Activated B cell treated with CpG ODN at 0.5 μM for 24 hours (primary cell): Measurements from ENCODE around the gene ANKRD11. TPM values are rescaled to one million over a fixed set of nuclear protein-coding genes. Genes with fewer than 3 reads are reported as not detected.

Experiments used
- ATAC-seq: fragments of 200-7000 bp; cut with Tn5 transposase; one replicate; pipeline ENCODE4 v1.10.0; 2021; ENCODE audit warnings: low read depth, mild to moderate bottlenecking, moderate library complexity
- CTCF ChIA-PET: fragments of 350-600 bp; sonication (Branson Sonifier 250); formaldehyde crosslinking; loops from one replicate; lab custom pipeline; 2021; ENCODE audit warnings: antibody characterized with exemption; lab: Charles Lee
- POLR2A ChIA-PET: fragments of 350-600 bp; sonication (Branson Sonifier 250); formaldehyde crosslinking; loops from one replicate; lab custom pipeline; 2021; ENCODE audit warnings: antibody characterized with exemption; lab: Charles Lee
- DNase-seq: peaks from one replicate; pipeline ENCODE4 v3.0.0; 2022
- H3K27ac Mint-ChIP-seq: one replicate; pipeline ENCODE4 v1.8.0; 2020; ENCODE audit warnings: mixed read lengths
- H3K27me3 Mint-ChIP-seq: one replicate; pipeline ENCODE4 v1.8.0; 2021; ENCODE audit warnings: mixed read lengths
- H3K36me3 Mint-ChIP-seq: one replicate; pipeline ENCODE4 v1.8.0; 2021; ENCODE audit warnings: low read depth, mixed read lengths
- H3K4me1 Mint-ChIP-seq: one replicate; pipeline ENCODE4 v1.8.0; 2021; ENCODE audit warnings: mixed read lengths
- H3K4me3 Mint-ChIP-seq: one replicate; pipeline ENCODE4 v1.8.0; 2020; ENCODE audit warnings: mild to moderate bottlenecking, mixed read lengths
- H3K9me3 Mint-ChIP-seq: one replicate; pipeline ENCODE4 v1.8.0; 2020; ENCODE audit warnings: mixed read lengths
- CTCF ChIP-seq: fragments of 200-600 bp; IDR thresholded peaks from one replicate; pipeline ENCODE4 v1.8.0; 2022; ENCODE audit warnings: antibody characterized with exemption, mild to moderate bottlenecking
- intact Hi-C: fragments of 100-400 bp; cut with micrococcal nuclease; formaldehyde crosslinking; loops from one replicate; pipeline ENCODE4 v1.15.1; 2024
- total RNA-seq: library from RNA; stranded (reverse); gene quantifications from 2 replicates; pipeline ENCODE4 v1.2.3, GENCODE V29; 2022

Gene ANKRD11
- total RNA-seq, 1 donor from 2014 or later = 243 TPM

- Mint-ChIP-seq H3K36me3 (peaks cover 43% of the 10 kb centered on the region), H3K27me3 (no peaks in the 10 kb centered on the region), H3K9me3 (no peaks in the 10 kb centered on the region), H3K4me1 (peaks cover 90% of the 10 kb centered on the region), H3K27ac (peak overlapping the region; percentile 36), H3K4me3 (no peak overlapping the region)
- TF ChIP-seq CTCF = no peak
- CTCF ChIA-PET = interaction anchor here (0.9 to 1.3 kb wide), 2 partner anchors 8 to 48 kb away, joined by 3 read pairs; no protein-coding TSS in a partner anchor
- POLR2A ChIA-PET = interaction anchor here (0.6 to 2.6 kb wide), 2 partner anchors 25 to 491 kb away, joined by 5 to 8 read pairs; no protein-coding TSS in a partner anchor
- intact Hi-C loops = no loop called here
- no peak for ATAC-seq
- DNase-seq = no peak
Measured at GRCh38 chr16:89482817-89483205, 7.5 kb downstream of the ANKRD11 start.

- CTCF ChIA-PET = interaction anchor here (0.9 kb wide), 1 partner anchor 47 kb away, joined by 3 read pairs; no protein-coding TSS in a partner anchor
- intact Hi-C loops = no loop called here
- TF ChIP-seq CTCF = no peak
Measured at GRCh38 chr16:89482150-89482816, 8.1 kb downstream of the ANKRD11 start.

GRCh38 chr16:89481356-89481955, 8.9 kb downstream of the ANKRD11 start:
- ATAC-seq (no peak), DNase-seq (no peak)
- Mint-ChIP-seq H3K27ac (no peak overlapping the region), H3K4me3 (no peak overlapping the region), H3K9me3 (no peaks in the 10 kb centered on the region), H3K4me1 (peaks cover 86% of the 10 kb centered on the region), H3K27me3 (no peaks in the 10 kb centered on the region), H3K36me3 (peaks cover 41% of the 10 kb centered on the region)
- ChIA-PET POLR2A (no interaction called here), CTCF (no interaction called here)
- intact Hi-C loops = no loop called here
- no peak for TF ChIP-seq CTCF

More at GRCh38 chr16:89482150-89482816, 8.1 kb downstream of the ANKRD11 start:
- Mint-ChIP-seq H3K36me3 (peaks cover 42% of the 10 kb centered on the region), H3K4me1 (peaks cover 86% of the 10 kb centered on the region), H3K4me3 (peak overlapping the region; percentile 33), H3K27me3 (no peaks in the 10 kb centered on the region), H3K9me3 (no peaks in the 10 kb centered on the region), H3K27ac (no peak overlapping the region)
- no peak for DNase-seq
- POLR2A ChIA-PET = interaction anchor here (0.6 kb wide), 1 partner anchor 491 kb away, joined by 5 read pairs; no protein-coding TSS in a partner anchor
- ATAC-seq = no peak

- no peak overlapping the region for H3K27ac Mint-ChIP-seq
- ChIA-PET POLR2A (interaction anchor here (4.2 kb wide), 1 partner anchor 10 kb away, joined by 62 read pairs; no protein-coding TSS in a partner anchor), CTCF (no interaction called here)
- H3K27me3 Mint-ChIP-seq = no peaks in the 10 kb centered on the region
- DNase-seq (no peak), ATAC-seq (no peak)
- intact Hi-C loops = no loop called here
- H3K4me3 Mint-ChIP-seq = peak overlapping the region; percentile 50
- no peak for TF ChIP-seq CTCF
- H3K9me3 Mint-ChIP-seq = no peaks in the 10 kb centered on the region
- peaks cover 85% of the 10 kb centered on the region for H3K4me1 Mint-ChIP-seq
- peaks cover 35% of the 10 kb centered on the region for H3K36me3 Mint-ChIP-seq
Measured at GRCh38 chr16:89478576-89479221, 11.7 kb downstream of the ANKRD11 start.
